Neural cell (in vitro differentiated cells): Measurements from ENCODE around the gene LPP. TPM values are rescaled to one million over a fixed set of nuclear protein-coding genes. Genes with fewer than 3 reads are reported as not detected.

Experiments
- H2AFZ ChIP-seq: fragments of 200-600, 300-800 bp; sonication (generic), shearing (Covaris generic); 2 replicates; pipeline ENCODE4 v1.6.0; 2014; ENCODE audit warnings: low read depth, mild to moderate bottlenecking, antibody characterized with exemption, low read length, moderate library complexity
- H3F3A ChIP-seq: fragments of 200-600 bp; shearing (Covaris generic); 2 replicates; pipeline ENCODE4 v1.6.1; 2016; ENCODE audit warnings: mild to moderate bottlenecking, moderate library complexity, mixed read lengths, antibody characterized with exemption, low read length; ENCODE audit not compliant: insufficient read depth, poor library complexity, severe bottlenecking
- H3K27ac ChIP-seq: fragments of 200-600, 300-800 bp; sonication (generic), shearing (Covaris generic); 2 replicates; pipeline ENCODE4 v1.5.1; 2014; ENCODE audit warnings: mild to moderate bottlenecking, low read length, moderate library complexity
- H3K27me3 ChIP-seq: fragments of 300-800, 200-600 bp; sonication (generic), shearing (Covaris generic); 2 replicates; pipeline ENCODE4 v1.6.0; 2014; ENCODE audit warnings: mild to moderate bottlenecking, low read depth, low read length, moderate library complexity; ENCODE audit not compliant: insufficient read depth
- H3K36me3 ChIP-seq: fragments of 300-800, 200-600 bp; sonication (generic), shearing (Covaris generic); 2 replicates; pipeline ENCODE4 v1.5.1; 2014; ENCODE audit warnings: mild to moderate bottlenecking, antibody characterized with exemption, low read length, moderate library complexity; ENCODE audit not compliant: insufficient read depth
- H3K4me2 ChIP-seq: fragments of 300-800, 200-600 bp; sonication (generic), shearing (Covaris generic); 2 replicates; pipeline ENCODE4 v1.6.0; 2014; ENCODE audit warnings: mild to moderate bottlenecking, low read length
- H3K4me3 ChIP-seq: fragments of 300-800, 200-600 bp; sonication (generic), shearing (Covaris generic); 2 replicates; pipeline ENCODE4 v1.5.1; 2014; ENCODE audit warnings: mild to moderate bottlenecking, low read length, moderate library complexity
- H3K79me2 ChIP-seq: fragments of 200-600 bp; shearing (Covaris generic); replicated peaks from 2 replicates; pipeline ENCODE4 v1.6.0; 2014; ENCODE audit warnings: mild to moderate bottlenecking, low read length, moderate library complexity; ENCODE audit not compliant: insufficient read depth
- H3K9ac ChIP-seq: fragments of 300-800, 200-600 bp; sonication (generic), shearing (Covaris generic); 2 replicates; pipeline ENCODE4 v1.6.1; 2016; ENCODE audit warnings: mild to moderate bottlenecking, low read length, mixed read lengths
- H3K9me2 ChIP-seq: fragments of 200-600 bp; shearing (Covaris generic); 2 replicates; pipeline ENCODE4 v1.6.1; 2016; ENCODE audit warnings: mild to moderate bottlenecking, low read length, mixed read lengths; ENCODE audit not compliant: insufficient read depth
- H3K9me3 ChIP-seq: fragments of 200-600, 300-800 bp; sonication (generic), shearing (Covaris generic); 2 replicates; pipeline ENCODE4 v1.6.1; 2016; ENCODE audit warnings: mild to moderate bottlenecking, mixed run types, low read length, moderate library complexity, mixed read lengths
- H4K20me1 ChIP-seq: fragments of 200-600 bp; shearing (Covaris generic); 2 replicates; pipeline ENCODE4 v1.6.1; 2016; ENCODE audit warnings: mild to moderate bottlenecking, mixed run types; ENCODE audit not compliant: insufficient read depth
- EP300 ChIP-seq: fragments of 450-650 bp; conservative IDR thresholded peaks from 2 replicates; pipeline ENCODE4 v1.6.1; 2014; ENCODE audit warnings: antibody characterized with exemption, mild to moderate bottlenecking, moderate library complexity; ENCODE audit not compliant: poor library complexity, severe bottlenecking
- EZH2 ChIP-seq: fragments of 200-600, 300-800 bp; shearing (Covaris generic), sonication (generic); IDR thresholded peaks from 2 replicates; pipeline ENCODE4 v1.6.1; 2014; ENCODE audit warnings: antibody characterized with exemption, low read length, borderline replicate concordance, mild to moderate bottlenecking; ENCODE audit not compliant: insufficient read depth, poor library complexity, severe bottlenecking
- MXI1 ChIP-seq: fragments of 450-650 bp; conservative IDR thresholded peaks from 2 replicates; pipeline ENCODE4 v1.6.1; 2014; ENCODE audit warnings: antibody characterized with exemption, mild to moderate bottlenecking; ENCODE audit not compliant: poor library complexity, severe bottlenecking
- POLR2AphosphoS5 ChIP-seq: IDR thresholded peaks from 2 replicates; pipeline ENCODE4 v1.6.1; 2012
- REST ChIP-seq: IDR thresholded peaks from 2 replicates; pipeline ENCODE4 v1.6.1; 2012; ENCODE audit warnings: borderline replicate concordance
- SMC3 ChIP-seq: fragments of 450-650 bp; conservative IDR thresholded peaks from 2 replicates; pipeline ENCODE4 v1.6.1; 2014; ENCODE audit warnings: antibody characterized with exemption, mild to moderate bottlenecking, moderate library complexity; ENCODE audit not compliant: poor library complexity
- TAF1 ChIP-seq: IDR thresholded peaks from 2 replicates; pipeline ENCODE4 v1.6.1; 2012; ENCODE audit warnings: low read depth
- polyA plus RNA-seq: library from polyadenylated mRNA; depleted of rRNA; stranded (reverse); fragments of >200 nt; gene quantifications from 2 replicates; pipeline ENCODE4 v1.2.3, GENCODE V29; 2014

The LPP gene
- polyA plus RNA-seq, 1 donor from 2014 or later = 3.0 TPM

GRCh38 chr3:188408831-188409230 lies 254.9 kb downstream of the LPP start:
- Histone ChIP-seq H3K27ac (no peak overlapping the region), H3F3A (no peaks in the 10 kb centered on the region), H3K79me2 (no peaks in the 10 kb centered on the region), H3K4me2 (no peak overlapping the region), H2AFZ (no peak overlapping the region), H3K4me3 (no peak overlapping the region), H3K9me3 (no peaks in the 10 kb centered on the region), H3K27me3 (no peaks in the 10 kb centered on the region), H3K36me3 (no peaks in the 10 kb centered on the region), H4K20me1 (no peaks in the 10 kb centered on the region), H3K9me2 (no peaks in the 10 kb centered on the region), H3K9ac (no peak overlapping the region)
- TF ChIP-seq EZH2 (no peak), EP300 (no peak), SMC3 (no peak), REST (no peak)

GRCh38 chr3:188411750-188412149 lies 257.8 kb downstream of the LPP start:
- TF ChIP-seq TAF1 = no peak
- no peak for TF ChIP-seq MXI1
- no peak for TF ChIP-seq POLR2AphosphoS5
- no peak overlapping the region for H3K4me3 ChIP-seq
- no peak overlapping the region for H3K27ac ChIP-seq
- no peaks in the 10 kb centered on the region for H3F3A ChIP-seq
- H3K9me2 ChIP-seq = no peaks in the 10 kb centered on the region
- no peak overlapping the region for H3K9ac ChIP-seq
- H3K27me3 ChIP-seq = no peaks in the 10 kb centered on the region
- H3K36me3 ChIP-seq = no peaks in the 10 kb centered on the region
- no peaks in the 10 kb centered on the region for H4K20me1 ChIP-seq
- H3K4me2 ChIP-seq = no peak overlapping the region
- no peaks in the 10 kb centered on the region for H3K79me2 ChIP-seq
- H2AFZ ChIP-seq = no peak overlapping the region
- no peaks in the 10 kb centered on the region for H3K9me3 ChIP-seq

GRCh38 chr3:188415196-188415595 lies 261.2 kb downstream of the LPP start:
- Histone ChIP-seq H2AFZ (no peak overlapping the region), H3K27ac (no peak overlapping the region), H3K27me3 (no peaks in the 10 kb centered on the region), H3K4me3 (no peak overlapping the region), H3K9ac (no peak overlapping the region), H3F3A (no peaks in the 10 kb centered on the region), H4K20me1 (no peaks in the 10 kb centered on the region), H3K79me2 (no peaks in the 10 kb centered on the region), H3K9me3 (no peaks in the 10 kb centered on the region), H3K36me3 (no peaks in the 10 kb centered on the region), H3K9me2 (no peaks in the 10 kb centered on the region), H3K4me2 (no peak overlapping the region)
- TF ChIP-seq EZH2 (no peak), REST (no peak)
